ENCODE data around the gene SLC22A31.

DNA sequence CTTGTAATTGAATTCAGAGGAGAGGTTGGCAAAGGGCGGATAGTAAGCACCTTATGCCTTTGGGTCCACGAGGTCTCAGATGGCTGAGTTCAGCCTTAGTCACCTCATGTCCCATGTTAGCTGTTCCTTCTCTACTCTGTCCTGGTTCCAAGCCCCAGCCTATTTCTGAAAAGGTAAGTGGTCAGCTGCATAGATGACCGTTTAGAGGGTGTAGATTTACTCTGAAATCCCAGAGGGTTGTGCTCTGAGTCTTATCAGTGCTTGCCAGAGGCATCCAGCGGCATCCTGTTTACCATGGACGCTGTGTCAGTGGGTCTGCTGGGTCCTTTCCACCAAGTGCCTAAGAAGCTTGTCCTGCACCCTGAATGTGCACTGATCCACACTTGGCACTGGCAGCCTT lies 19.0 kb upstream of the SLC22A31 start:
- TF ChIP-seq POLR2A (IDR thresholded peaks at IDR 0.05): no peak
- TF ChIP-seq, protein P1, sequence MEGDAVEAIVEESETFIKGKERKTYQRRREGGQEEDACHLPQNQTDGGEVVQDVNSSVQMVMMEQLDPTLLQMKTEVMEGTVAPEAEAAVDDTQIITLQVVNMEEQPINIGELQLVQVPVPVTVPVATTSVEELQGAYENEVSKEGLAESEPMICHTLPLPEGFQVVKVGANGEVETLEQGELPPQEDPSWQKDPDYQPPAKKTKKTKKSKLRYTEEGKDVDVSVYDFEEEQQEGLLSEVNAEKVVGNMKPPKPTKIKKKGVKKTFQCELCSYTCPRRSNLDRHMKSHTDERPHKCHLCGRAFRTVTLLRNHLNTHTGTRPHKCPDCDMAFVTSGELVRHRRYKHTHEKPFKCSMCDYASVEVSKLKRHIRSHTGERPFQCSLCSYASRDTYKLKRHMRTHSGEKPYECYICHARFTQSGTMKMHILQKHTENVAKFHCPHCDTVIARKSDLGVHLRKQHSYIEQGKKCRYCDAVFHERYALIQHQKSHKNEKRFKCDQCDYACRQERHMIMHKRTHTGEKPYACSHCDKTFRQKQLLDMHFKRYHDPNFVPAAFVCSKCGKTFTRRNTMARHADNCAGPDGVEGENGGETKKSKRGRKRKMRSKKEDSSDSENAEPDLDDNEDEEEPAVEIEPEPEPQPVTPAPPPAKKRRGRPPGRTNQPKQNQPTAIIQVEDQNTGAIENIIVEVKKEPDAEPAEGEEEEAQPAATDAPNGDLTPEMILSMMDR (IDR thresholded peaks at IDR 0.05 in 8 of 11, conservative IDR thresholded peaks at IDR 0.05 in 3 of 11): no peak
- TF ChIP-seq POLR2AphosphoS5 (IDR thresholded peaks at IDR 0.05): no peak

All from spleen (tissue), 7 donors.